DOHH2 (cell line): ENCODE measurements around the gene NNAT.

Experiments used
- EZH2phosphoT487 ChIP-seq: fragments of 200-600 bp; sonication (generic); IDR thresholded peaks from 2 replicates; pipeline ENCODE4 v1.6.1; 2017; ENCODE audit warnings: borderline replicate concordance, mild to moderate bottlenecking, antibody characterized with exemption, low read length, moderate library complexity, mixed read lengths
- TF ChIP-seq, protein P1 (sequence below): fragments of 200-600 bp; sonication (generic); IDR thresholded peaks from one replicate; pipeline ENCODE4 v1.5.1; 2014; ENCODE audit warnings: antibody characterized with exemption, mild to moderate bottlenecking, low read depth, low read length; ENCODE audit not compliant: poor library complexity, severe bottlenecking

DNA sequence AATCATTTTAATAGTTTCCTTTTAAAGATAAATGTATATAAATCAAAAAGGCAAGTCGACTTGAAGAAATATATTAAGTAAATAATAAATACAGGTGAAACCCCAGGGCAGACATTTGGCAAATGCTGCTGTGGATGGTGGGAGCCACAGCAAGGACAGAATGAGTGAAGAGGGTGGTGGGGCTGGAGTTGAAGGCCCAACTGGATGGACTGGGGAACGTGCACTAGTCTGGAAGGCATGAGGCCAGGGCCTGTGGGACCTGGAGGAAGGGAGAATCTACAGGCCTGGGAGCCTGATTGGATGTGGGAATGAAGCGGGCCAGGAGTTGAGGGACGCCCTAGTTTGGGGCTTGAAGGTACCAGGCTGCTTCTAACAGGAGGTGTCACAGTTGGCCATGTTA lies 37.3 kb downstream of the NNAT start:
- TF ChIP-seq, protein P1, sequence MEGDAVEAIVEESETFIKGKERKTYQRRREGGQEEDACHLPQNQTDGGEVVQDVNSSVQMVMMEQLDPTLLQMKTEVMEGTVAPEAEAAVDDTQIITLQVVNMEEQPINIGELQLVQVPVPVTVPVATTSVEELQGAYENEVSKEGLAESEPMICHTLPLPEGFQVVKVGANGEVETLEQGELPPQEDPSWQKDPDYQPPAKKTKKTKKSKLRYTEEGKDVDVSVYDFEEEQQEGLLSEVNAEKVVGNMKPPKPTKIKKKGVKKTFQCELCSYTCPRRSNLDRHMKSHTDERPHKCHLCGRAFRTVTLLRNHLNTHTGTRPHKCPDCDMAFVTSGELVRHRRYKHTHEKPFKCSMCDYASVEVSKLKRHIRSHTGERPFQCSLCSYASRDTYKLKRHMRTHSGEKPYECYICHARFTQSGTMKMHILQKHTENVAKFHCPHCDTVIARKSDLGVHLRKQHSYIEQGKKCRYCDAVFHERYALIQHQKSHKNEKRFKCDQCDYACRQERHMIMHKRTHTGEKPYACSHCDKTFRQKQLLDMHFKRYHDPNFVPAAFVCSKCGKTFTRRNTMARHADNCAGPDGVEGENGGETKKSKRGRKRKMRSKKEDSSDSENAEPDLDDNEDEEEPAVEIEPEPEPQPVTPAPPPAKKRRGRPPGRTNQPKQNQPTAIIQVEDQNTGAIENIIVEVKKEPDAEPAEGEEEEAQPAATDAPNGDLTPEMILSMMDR, result no peak
- no peak for TF ChIP-seq EZH2phosphoT487
